LNCaP clone FGC (cell line): Measurements from ENCODE around the gene FIG4.

Experiments
- DNase-seq: peaks from one replicate; pipeline ENCODE4 v3.0.0-alpha.2; 2011; ENCODE audit warnings: low read depth
- H3K4me3 ChIP-seq: 2 replicates; pipeline ENCODE4 v1.5.1; 2011; ENCODE audit warnings: mild to moderate bottlenecking, low read depth, low read length, control low read depth
- CTCF ChIP-seq: IDR thresholded peaks from 2 replicates; pipeline ENCODE4 v1.5.1; 2012; ENCODE audit warnings: mild to moderate bottlenecking; ENCODE audit not compliant: control insufficient read depth, insufficient read depth; ENCODE audit errors: extremely low read depth

The FIG4 gene

GRCh38 chr6:109804020-109804419 is 112.9 kb downstream of the FIG4 start:
- no peak overlapping the region for H3K4me3 ChIP-seq
- DNase-seq: no peak
- TF ChIP-seq CTCF: no peak

- no peak for TF ChIP-seq CTCF
- no peak overlapping the region for H3K4me3 ChIP-seq
- no peak for DNase-seq
Measured at GRCh38 chr6:109807881-109808280, 116.8 kb downstream of the FIG4 start.

- TF ChIP-seq CTCF: no peak
- H3K4me3 ChIP-seq: no peak overlapping the region
- DNase-seq: no peak
Measured at GRCh38 chr6:109808837-109809236, 117.7 kb downstream of the FIG4 start.

DNA sequence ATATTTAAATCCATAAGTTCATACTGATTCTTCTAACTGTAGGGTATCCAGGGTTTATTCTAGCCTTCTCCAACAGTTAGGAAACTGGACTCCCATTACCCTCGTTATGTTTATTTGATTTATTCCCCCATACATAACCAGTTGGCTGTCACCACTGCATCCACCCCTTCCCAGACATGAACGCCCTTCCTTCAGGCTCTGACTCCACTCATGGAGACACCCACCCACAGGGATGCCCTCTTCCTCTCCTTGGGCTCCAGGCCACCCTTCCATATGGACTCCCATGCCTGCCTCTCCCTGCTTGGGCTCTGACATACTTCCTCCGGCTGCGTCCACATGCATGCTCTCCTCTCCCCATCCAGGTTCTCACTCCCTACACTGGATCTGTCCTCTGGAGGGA is 124.0 kb downstream of the FIG4 start:
- H3K4me3 ChIP-seq: no peak overlapping the region
- no peak for TF ChIP-seq CTCF
- DNase-seq: no peak

DNA sequence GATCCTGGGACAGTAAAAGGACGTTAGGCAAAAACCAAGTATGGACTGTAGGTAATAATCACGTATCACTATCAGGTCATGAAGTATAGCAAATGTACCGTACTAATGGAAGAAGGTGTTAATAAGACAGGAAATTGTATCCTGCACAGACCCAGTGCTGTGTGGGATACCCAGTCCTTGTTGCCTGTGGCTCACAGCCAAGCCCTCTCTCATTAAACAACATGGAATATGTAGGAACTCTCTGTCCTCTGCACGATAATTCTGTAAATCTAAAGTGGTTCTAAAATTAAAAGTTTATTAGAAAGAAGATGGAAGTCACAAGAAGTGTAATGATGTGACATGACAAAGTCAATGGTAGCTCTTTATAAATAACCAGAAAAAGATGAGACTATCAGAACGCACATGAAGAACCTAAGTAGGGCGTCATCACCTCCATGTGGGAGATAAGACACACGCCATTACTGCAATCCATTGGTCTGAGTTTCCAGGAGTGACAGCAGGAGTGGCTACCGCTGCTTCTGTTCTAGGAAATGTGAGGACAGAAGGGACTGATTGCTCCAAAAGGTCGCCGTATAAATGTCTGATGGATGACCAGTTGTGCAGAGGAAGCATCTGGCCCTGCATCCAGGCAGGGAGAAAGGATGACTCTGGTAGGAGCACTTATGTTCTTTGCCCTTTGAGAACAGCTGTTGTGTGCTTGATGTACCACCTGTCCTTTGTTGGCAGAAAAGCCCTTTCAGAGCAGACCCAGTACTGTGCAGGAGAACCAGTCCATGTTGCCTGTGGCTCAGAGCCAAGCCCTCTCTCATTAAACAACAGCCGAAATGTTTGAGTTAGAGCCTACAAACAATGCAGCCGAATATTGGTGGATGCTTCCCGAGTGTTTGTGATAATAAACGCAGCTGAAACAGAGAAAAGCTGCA is 125.6 kb downstream of the FIG4 start:
- H3K4me3 ChIP-seq: no peak overlapping the region
- peak; percentile 85 for DNase-seq
- TF ChIP-seq CTCF: no peak

DNA sequence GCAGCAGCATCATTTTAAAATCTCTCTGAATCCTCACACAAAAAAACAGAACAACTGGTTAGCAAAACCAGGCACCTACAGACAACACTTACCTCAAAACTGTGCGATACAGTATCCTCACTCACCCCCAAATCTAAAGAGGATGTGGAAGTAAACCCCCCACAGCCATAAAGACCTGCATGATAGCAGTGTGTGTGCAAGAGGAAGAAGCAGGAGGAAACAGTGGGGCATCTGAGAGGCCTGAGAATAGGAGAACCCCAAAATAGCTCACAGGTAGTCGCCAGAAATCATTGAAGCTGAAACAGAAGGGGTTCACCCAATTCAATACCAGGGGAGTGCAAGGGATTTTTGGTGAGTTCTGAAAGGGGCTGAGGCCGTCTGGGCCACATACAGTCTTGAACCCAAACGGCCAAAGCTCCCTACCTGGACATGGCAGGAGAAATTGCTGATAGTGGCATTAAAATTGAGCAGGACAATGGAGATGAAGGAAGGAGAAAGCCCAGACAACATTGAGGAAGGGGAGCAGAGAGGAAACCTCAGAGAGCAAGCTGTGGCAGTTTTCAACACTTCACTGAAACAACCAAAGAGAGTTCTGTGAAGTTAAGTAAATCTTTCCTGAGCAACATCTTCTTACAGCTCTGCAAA is 129.7 kb downstream of the FIG4 start:
- no peak for DNase-seq
- H3K4me3 ChIP-seq: no peak overlapping the region
- TF ChIP-seq CTCF: no peak
